ENCODE data around the gene RBP3. TPM values are rescaled to one million over a fixed set of nuclear protein-coding genes. Genes with fewer than 3 reads are reported as not detected.

RBP3 gene
- polyA plus RNA-seq, 1 donor from 2014 or later: not detected

GRCh38 chr10:47348661-47349470 lies 703 bp downstream of the RBP3 start:
- Histone ChIP-seq H3K79me2 (replicated peaks; ENCODE audit: insufficient read depth, low read length) (no peaks in the 10 kb centered on the region), H2AFZ (ENCODE audit: low read depth, low read length) (no peak overlapping the region), H3K36me3 (ENCODE audit: insufficient read depth, low read length) (no peaks in the 10 kb centered on the region), H3K4me2 (ENCODE audit: low read length) (no peak overlapping the region), H3F3A (ENCODE audit: insufficient read depth, low read length, poor library complexity, severe bottlenecking) (no peaks in the 10 kb centered on the region), H3K9me2 (ENCODE audit: insufficient read depth, low read length) (no peaks in the 10 kb centered on the region), H3K4me3 (ENCODE audit: low read length) (no peak overlapping the region), H4K20me1 (ENCODE audit: insufficient read depth) (no peaks in the 10 kb centered on the region), H3K27me3 (ENCODE audit: insufficient read depth, low read depth, low read length) (no peaks in the 10 kb centered on the region), H3K27ac (ENCODE audit: low read length) (no peak overlapping the region), H3K9ac (ENCODE audit: low read length) (no peak overlapping the region), H3K9me3 (ENCODE audit: low read length) (no peaks in the 10 kb centered on the region)
- TF ChIP-seq EZH2 (IDR thresholded peaks at IDR 0.05; ENCODE audit: borderline replicate concordance, insufficient read depth, low read length, poor library complexity, severe bottlenecking): no peak
- no peak for TF ChIP-seq RAD21 (conservative IDR thresholded peaks at IDR 0.05)
- TF ChIP-seq POLR2AphosphoS5 (IDR thresholded peaks at IDR 0.05): no peak
- no peak for TF ChIP-seq TAF1 (IDR thresholded peaks at IDR 0.05; ENCODE audit: low read depth)
- TF ChIP-seq CTCF (IDR thresholded peaks at IDR 0.05; ENCODE audit: poor library complexity, severe bottlenecking): no peak
- TF ChIP-seq SMC3 (conservative IDR thresholded peaks at IDR 0.05; ENCODE audit: poor library complexity): no peak
- TF ChIP-seq MXI1 (conservative IDR thresholded peaks at IDR 0.05; ENCODE audit: poor library complexity, severe bottlenecking): no peak
- TF ChIP-seq EP300 (conservative IDR thresholded peaks at IDR 0.05; ENCODE audit: poor library complexity, severe bottlenecking): no peak
- TF ChIP-seq REST (IDR thresholded peaks at IDR 0.05; ENCODE audit: borderline replicate concordance): no peak

- Histone ChIP-seq H3K9me3 (ENCODE audit: low read length) (no peaks in the 10 kb centered on the region), H3K9ac (ENCODE audit: low read length) (no peak overlapping the region), H3K4me3 (ENCODE audit: low read length) (no peak overlapping the region), H3K4me2 (ENCODE audit: low read length) (no peak overlapping the region), H2AFZ (ENCODE audit: low read depth, low read length) (no peak overlapping the region), H4K20me1 (ENCODE audit: insufficient read depth) (no peaks in the 10 kb centered on the region), H3K79me2 (replicated peaks; ENCODE audit: insufficient read depth, low read length) (no peaks in the 10 kb centered on the region), H3F3A (ENCODE audit: insufficient read depth, low read length, poor library complexity, severe bottlenecking) (no peaks in the 10 kb centered on the region), H3K36me3 (ENCODE audit: insufficient read depth, low read length) (no peaks in the 10 kb centered on the region), H3K27me3 (ENCODE audit: insufficient read depth, low read depth, low read length) (no peaks in the 10 kb centered on the region), H3K9me2 (ENCODE audit: insufficient read depth, low read length) (no peaks in the 10 kb centered on the region), H3K27ac (ENCODE audit: low read length) (no peak overlapping the region)
- TF ChIP-seq RAD21 (conservative IDR thresholded peaks at IDR 0.05) (no peak), EP300 (conservative IDR thresholded peaks at IDR 0.05; ENCODE audit: poor library complexity, severe bottlenecking) (no peak), TAF1 (IDR thresholded peaks at IDR 0.05; ENCODE audit: low read depth) (no peak), EZH2 (IDR thresholded peaks at IDR 0.05; ENCODE audit: borderline replicate concordance, insufficient read depth, low read length, poor library complexity, severe bottlenecking) (no peak), POLR2AphosphoS5 (IDR thresholded peaks at IDR 0.05) (no peak)
These were observed 1.4 kb downstream of the RBP3 start for GRCh38 chr10:47349516-47349915.

Measured in neural cell (in vitro differentiated cells).